T-helper 2 cell (primary cell): Measurements from ENCODE around the gene HECTD2.
"Not testable (repeated sequence)": the region's sequence is repeated elsewhere in the genome, so short reads cannot be mapped to it uniquely, and the experiment has no call there.

Experiments
- DNase-seq, 5 experiments: peaks; one replicate each; pipeline versions ENCODE4 v3.0.0 to v3.0.0-alpha.2; 2012 to 2022

Gene HECTD2

DNA sequence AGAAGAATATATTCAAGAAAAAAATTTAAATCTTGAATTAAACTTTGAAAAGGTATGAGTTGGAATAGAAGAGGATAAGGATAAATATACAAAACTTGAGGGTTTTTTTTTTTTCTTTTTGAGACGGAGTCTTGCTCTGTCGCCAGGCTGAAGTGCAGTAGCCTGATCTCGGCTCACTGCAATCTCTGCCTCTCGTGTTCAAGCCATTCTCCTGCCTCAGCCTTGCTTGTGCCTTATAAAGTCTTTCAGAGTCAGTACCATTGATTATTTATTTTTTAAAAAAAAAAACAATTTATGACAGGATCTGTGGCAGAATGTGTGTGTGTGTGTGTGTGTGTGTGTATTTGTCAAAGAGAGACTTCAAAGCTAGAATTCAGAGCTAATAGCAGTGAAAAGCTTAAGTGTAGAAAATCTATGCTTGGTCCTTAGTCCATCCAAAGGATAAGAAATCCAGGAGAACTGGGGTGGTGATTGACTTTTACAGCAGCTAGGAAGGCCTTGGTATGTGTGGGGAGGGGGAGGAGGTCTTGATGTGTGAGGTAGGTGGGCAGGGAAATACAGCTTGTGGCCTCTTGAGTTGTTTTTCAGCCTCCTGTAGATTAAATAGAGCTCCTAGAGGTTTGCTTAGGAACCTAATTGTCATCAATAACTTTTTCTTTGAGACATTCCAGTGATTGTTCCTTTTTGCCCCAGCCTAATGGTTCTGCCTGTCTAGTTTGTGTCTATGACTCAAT lies 2.4 kb downstream of the HECTD2 start:
- no peak for DNase-seq

GRCh38 chr10:91415816-91416215 lies 5.7 kb downstream of the HECTD2 start:
- no peak for DNase-seq

DNA sequence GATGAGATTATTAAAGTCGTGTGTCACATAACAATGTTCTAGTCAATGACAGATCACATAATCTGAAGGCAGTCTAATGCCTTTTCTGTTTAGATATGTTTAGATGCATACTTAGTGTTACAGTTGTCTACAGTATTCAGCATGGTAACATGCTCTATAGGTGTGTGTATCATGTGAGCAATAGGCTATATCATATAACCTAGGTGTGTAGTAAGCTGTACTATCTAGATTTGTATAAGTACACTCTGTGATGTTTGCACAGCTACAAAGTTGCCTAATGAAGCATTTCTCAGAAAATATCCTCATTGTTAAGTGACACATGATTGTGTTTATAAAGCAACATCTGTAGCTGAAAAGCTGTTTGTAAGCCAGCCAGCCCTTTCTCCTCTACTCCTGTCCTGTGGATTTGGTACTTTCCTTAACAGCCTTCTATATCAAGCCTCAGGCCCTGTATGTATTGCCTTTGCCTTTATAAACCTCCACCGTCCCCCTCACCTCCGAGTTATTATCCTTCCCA lies 6.3 kb downstream of the HECTD2 start:
- DNase-seq: no peak

GRCh38 chr10:91418416-91418815 lies 8.3 kb downstream of the HECTD2 start:
- no peak for DNase-seq

GRCh38 chr10:91420868-91421267 lies 10.7 kb downstream of the HECTD2 start:
- no peak for DNase-seq

DNA sequence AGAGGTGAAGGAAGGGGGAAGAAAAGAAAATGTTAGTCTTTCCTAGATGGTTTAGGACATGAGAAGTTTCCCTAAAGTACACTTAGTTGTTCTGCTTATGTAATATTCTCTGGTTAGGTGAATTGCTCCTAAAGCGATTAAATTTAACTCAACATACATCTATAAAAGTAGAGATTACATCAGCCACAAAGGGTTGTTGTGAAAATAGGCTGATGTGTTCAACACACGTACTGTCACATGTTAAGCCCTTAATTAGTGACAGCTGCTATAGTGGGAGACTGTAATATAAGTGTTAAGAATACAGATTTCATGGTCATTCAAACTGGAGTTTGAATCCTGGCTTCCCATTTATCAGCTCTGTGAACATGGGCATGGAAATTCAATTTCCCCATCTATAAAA lies 12.8 kb downstream of the HECTD2 start:
- no peak for DNase-seq

DNA sequence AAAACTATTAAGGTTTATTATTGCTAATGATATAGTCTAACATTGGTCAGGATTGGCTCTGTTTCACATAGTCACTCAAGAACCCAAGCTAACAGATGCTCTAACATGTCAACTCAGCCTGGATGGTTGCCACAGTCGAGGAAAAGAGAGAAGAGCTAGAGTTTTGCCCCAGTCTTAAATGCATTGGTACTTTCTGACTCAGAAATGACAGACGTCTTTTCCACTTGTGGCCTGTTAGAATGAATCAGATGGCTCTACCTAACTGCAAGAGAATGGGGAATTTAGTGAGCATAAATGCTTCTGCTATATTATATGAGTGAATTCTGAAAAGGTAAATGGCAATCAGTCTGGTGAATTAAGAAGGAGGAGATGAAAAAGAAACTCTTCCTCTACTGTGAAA lies 13.9 kb downstream of the HECTD2 start:
- DNase-seq: peak in 1 of 5 experiments; percentile 32

- no peak for DNase-seq
These were observed 22.0 kb downstream of the HECTD2 start for GRCh38 chr10:91432175-91432574.

GRCh38 chr10:91433620-91434019 lies 23.5 kb downstream of the HECTD2 start:
- no peak for DNase-seq

- DNase-seq: no peak
These were observed 23.9 kb downstream of the HECTD2 start for GRCh38 chr10:91434041-91434440.

DNA sequence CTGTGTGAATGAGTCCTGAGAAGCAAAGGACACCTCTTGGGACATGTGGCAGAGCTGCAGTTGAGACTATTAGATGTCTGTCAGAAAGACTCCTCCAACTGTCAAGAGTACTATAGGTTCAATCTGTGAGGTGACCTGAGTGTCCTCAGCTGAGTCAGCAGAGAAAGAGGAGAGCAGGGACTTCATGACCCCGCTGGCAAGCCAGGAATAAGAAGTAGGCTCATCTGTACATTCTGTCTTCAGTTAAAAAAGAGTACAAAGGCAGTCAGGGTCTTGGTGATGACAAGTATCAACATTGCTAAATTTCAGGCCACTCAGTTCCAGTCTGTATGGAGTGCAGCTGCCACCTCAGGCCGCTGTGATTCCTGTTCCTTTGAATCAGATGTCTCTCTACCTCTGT lies 25.1 kb downstream of the HECTD2 start:
- DNase-seq: no peak

DNA sequence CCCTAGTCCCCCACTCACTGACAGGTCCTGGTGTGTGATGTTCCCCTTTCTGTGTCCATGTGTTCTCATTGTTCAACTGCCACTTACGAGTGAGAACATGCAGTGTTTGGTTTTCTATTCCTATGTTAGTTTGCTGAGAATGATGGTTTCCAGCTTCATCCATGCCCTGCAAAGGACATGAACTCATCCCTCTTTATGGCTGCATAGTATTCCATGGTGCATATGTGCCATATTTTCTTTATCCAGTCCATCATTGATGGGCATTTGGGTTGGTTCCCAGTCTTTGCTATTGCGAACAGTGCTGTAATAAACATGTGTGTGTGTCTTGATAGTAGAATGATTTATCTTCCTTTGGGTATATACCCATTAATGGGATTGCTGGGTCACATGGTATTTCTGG lies 28.1 kb downstream of the HECTD2 start:
- DNase-seq: not testable (repeated sequence)

GRCh38 chr10:91444211-91445182 lies 34.4 kb downstream of the HECTD2 start:
- no peak for DNase-seq

GRCh38 chr10:91452063-91452462 lies 41.9 kb downstream of the HECTD2 start:
- no peak for DNase-seq

DNA sequence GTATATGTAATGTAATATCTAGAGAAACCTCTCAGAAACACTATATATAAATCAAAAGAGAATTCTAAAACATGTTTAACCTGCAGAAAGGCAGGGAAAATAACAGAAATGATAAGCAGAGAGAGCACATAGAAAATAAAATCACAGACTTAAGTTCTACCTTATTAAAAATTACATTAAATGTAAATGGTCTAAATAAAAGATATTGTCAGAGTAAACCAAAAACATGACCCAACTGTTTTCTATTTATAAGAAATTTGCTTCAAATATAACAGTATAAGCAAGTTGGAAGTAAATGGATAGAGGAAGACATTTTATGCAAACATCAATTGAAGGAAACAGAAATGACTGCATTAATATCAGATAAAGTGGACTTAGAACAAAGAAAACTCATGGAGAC lies 43.4 kb downstream of the HECTD2 start:
- DNase-seq: no peak

- not testable (repeated sequence) for DNase-seq
These were observed 45.0 kb downstream of the HECTD2 start for GRCh38 chr10:91455135-91455534.

GRCh38 chr10:91460681-91461080 lies 50.5 kb downstream of the HECTD2 start:
- no peak for DNase-seq

- DNase-seq: no peak
These were observed 52.3 kb downstream of the HECTD2 start for GRCh38 chr10:91462423-91462822.

DNA sequence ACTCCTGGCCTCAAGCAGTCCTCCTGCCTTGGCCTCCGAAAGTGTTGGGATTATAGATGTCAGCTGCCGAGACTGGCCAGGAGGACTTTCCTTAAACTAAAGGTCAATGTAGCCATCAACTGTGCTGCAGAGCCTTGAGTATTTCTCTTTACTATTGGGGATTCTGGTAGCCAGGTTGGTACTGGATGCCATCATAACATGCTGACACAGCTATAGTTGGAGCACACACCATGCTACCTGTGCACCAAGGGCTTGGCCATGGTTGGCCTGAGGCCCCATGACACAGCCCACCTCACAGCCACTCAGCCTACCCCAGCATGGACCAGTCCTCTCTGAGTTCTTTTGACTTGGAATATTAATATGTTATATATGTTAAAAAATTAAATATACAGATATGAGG lies 54.4 kb downstream of the HECTD2 start:
- no peak for DNase-seq

DNA sequence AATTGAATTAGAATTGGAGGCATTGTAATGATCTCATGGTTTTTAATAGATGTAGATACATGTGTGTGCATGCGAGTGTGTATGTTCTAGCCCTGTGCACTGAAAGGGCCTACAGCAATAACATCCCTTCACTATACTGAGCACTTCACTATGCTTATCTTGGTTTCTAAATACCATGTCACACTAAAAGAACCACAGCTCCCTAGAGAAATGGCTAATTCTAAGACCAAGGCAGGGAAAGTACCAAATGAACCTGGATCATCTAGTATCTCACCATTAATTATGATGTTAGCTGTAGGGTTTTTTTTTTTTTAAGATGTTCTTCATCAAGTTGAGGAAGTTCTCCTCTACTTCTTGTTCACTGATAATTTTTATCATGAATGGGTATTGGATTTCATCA lies 55.1 kb downstream of the HECTD2 start:
- no peak for DNase-seq

DNA sequence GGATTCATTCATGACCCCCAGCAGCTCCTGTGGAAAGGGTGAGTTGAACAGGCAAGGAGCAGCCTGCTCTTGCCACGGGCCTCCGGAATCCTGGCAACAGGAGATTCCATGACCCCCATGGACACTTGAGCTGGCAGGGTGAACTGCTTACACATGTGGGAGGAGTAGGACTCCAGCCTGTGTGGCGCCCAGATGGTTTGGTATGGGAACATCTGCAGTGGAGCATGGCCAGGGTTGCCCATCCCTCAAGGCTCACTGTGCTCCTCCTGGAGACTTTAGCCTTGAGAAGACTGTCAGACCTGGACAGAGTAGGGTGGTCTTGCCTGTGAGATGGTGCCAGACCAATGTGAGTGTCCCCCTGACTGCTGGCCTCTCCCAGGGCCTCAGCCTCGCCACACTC lies 57.0 kb downstream of the HECTD2 start:
- DNase-seq: no peak

GRCh38 chr10:91471602-91472001 lies 61.5 kb downstream of the HECTD2 start:
- no peak for DNase-seq

DNA sequence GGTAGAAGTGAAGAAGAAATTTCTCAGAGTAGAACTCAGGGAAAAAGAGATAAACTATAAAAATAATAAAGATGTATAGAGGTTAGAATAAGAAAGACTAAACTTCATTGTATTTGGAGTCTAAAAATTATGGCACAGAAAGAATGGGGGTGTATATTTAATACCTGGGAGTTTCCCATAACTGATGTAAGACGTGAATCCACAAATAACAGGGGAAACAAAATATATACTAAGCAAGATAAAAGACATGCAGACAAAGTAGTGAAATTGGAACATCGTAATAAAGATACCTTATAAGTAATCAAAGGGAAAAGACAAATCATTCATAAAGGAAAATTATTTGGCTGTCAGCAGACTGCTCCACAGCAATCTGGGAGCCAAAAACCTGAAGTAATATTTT lies 62.8 kb downstream of the HECTD2 start:
- no peak for DNase-seq

DNA sequence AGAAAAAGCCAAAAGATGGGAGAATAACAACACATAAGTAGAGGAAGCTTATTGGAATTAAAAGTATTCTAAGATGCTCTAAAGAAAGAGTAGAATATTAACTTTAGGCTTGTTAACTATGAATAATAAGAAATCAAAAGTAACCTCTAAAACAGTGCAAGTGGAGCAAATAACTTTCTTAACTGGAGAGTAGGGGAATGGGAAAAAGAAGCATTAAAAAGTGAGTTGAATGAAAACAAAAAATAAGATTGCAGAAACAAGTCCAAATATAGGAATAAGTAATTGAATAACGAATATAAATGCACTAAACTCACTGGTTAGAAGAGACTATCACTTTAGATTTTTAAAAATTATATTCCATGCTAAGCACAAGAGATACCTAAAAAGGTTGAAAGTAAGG lies 63.9 kb downstream of the HECTD2 start:
- no peak for DNase-seq
